ENCODE results near the gene EVA1B. TPM values are rescaled to one million over a fixed set of nuclear protein-coding genes. Genes with fewer than 3 reads are reported as not detected.
A peak's percentile ranks its signal among the peaks of the same experiment; 100 is the strongest.

Gene EVA1B
- total and polyA plus RNA-seq, 2 donors (not counting 1 experiment from before 2014, with no cell fraction given), result 0.67 to 2.9 TPM

DNA sequence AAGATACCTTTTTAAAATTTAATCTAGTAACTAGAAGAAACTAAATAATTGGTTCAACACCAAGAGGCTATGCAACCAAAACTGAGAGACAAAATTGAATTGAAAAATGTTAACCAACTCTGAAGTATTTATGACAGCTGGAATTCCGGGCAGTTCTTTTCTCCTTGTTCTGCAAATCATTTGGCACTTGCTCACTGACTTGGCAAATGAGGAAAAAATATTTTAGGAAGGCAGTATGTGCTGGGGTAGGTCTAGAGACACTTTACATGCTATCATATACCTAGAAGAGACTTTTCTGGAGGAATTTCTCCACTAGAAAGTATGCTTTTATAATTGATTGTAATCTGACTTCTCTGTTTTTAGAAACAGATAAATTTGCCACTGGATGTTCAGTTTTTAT is 39.4 kb downstream of the EVA1B start:
- H2AFZ ChIP-seq (ENCODE audit: insufficient read depth, low read depth, low read length, poor library complexity, severe bottlenecking), result no peak overlapping the region
- Mint-ChIP-seq H3K4me1 (peaks cover 16% of the 10 kb centered on the region), H3K9me3 (ENCODE audit: insufficient read depth) (no peaks in the 10 kb centered on the region), H3K27me3 (no peaks in the 10 kb centered on the region), H3K27ac (no peak overlapping the region), H3K4me3 (no peak overlapping the region)
- no peaks in the 10 kb centered on the region for H3K27me3 ChIP-seq (replicated peaks in 1 of 4; ENCODE audit: control extremely low read depth in 1 of 4, control insufficient read depth in 3 of 4, insufficient read depth in 4 of 4, low read length in 3 of 4)
- H3K4me2 ChIP-seq (replicated peaks; ENCODE audit: low read depth, low read length, poor library complexity, severe bottlenecking), result no peak overlapping the region
- H3K27ac ChIP-seq (ENCODE audit: low read length in 2 of 2), result peak overlapping the region in 1 of 2 donors; percentile 8
- TF ChIP-seq EZH2 (IDR thresholded peaks at IDR 0.05; ENCODE audit: borderline replicate concordance, insufficient read depth, low read depth, low read length, poor library complexity, severe bottlenecking) (no peak), CTCF (IDR thresholded peaks at IDR 0.05) (no peak)
- 100% methylated on average over 1 of the region's 1 CpG for WGBS (ENCODE audit: insufficient coverage)
- ChIA-PET POLR2A (no interaction called here), CTCF (interaction anchor here (1.1 to 2.3 kb wide), 3 partner anchors 29 to 189 kb away, joined by 3 to 19 read pairs (median 4); partner anchors contain the start of gene TRAPPC3)
- peaks cover 24% of the 10 kb centered on the region for H4K20me1 ChIP-seq (ENCODE audit: control insufficient read depth, insufficient read depth, low read length, poor library complexity, severe bottlenecking)
- no peaks in the 10 kb centered on the region for H3K4me1 ChIP-seq (ENCODE audit: control insufficient read depth in 2 of 2, insufficient read depth in 2 of 2, low read length in 2 of 2)
- H3K79me2 ChIP-seq (ENCODE audit: control insufficient read depth, insufficient read depth, low read length), result peaks cover 46% of the 10 kb centered on the region
- no peak overlapping the region for H3K9ac ChIP-seq (ENCODE audit: low read length)
- H3K9me3 ChIP-seq (ENCODE audit: control extremely low read depth in 1 of 3, control insufficient read depth in 2 of 3, insufficient read depth in 1 of 3, low read length in 2 of 3), result no peaks in the 10 kb centered on the region
- H3K4me3 ChIP-seq (ENCODE audit: control extremely low read depth in 1 of 5, extremely low read depth in 1 of 5, insufficient read depth in 1 of 5, low read depth in 2 of 5, low read length in 4 of 5), result no peak overlapping the region
- intact Hi-C loops (cut with micrococcal nuclease), result no loop called here
- DNase-seq (no peak), ATAC-seq (ENCODE audit: low read depth) (no peak)
- H3K36me3 ChIP-seq (replicated peaks in 1 of 2; ENCODE audit: control extremely low read depth in 1 of 2, control insufficient read depth in 1 of 2, extremely low read depth in 1 of 2, insufficient read depth in 2 of 2, low read length in 1 of 2), result peaks cover 22 to 63% of the 10 kb centered on the region in 2 experiments

DNA sequence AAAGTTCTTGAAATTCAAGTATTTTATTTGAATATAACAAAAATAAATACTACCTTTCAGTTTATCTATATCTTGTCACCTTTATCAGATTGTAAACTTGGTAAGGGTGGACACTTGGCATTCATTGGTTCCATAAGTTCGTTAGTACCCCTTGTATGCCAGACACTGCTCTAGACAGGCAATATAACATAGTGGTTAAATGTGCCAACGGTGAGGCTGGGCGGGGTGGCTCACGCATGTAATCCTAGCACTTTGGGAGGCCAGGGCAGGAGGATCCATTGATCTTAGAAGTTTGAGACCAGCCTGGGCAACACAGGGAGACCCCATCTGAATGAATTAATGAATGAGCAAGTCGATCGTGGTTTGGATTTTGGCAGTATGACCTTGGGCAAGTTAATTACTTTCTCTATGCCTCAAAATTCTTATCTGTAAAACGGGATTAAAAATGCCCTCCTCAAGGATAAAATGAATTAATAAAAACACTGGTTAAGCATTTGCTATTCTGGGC is 43.6 kb downstream of the EVA1B start:
- no peaks in the 10 kb centered on the region for H3K27me3 ChIP-seq (replicated peaks in 1 of 4; ENCODE audit: control extremely low read depth in 1 of 4, control insufficient read depth in 3 of 4, insufficient read depth in 4 of 4, low read length in 3 of 4)
- H3K27ac ChIP-seq (ENCODE audit: low read length in 2 of 2), result peak overlapping the region in 1 of 2 donors; percentile 48
- POLR2A ChIA-PET, result no interaction called here
- no peak for DNase-seq
- intact Hi-C loops (cut with micrococcal nuclease), result no loop called here
- peaks cover 7% of the 10 kb centered on the region for H4K20me1 ChIP-seq (ENCODE audit: control insufficient read depth, insufficient read depth, low read length, poor library complexity, severe bottlenecking)
- H3K9ac ChIP-seq (ENCODE audit: low read length), result no peak overlapping the region
- Mint-ChIP-seq H3K27ac (peak overlapping the region; percentile 48), H3K4me1 (peaks cover 9% of the 10 kb centered on the region), H3K4me3 (no peak overlapping the region), H3K9me3 (ENCODE audit: insufficient read depth) (no peaks in the 10 kb centered on the region), H3K27me3 (no peaks in the 10 kb centered on the region)
- peaks cover 48% of the 10 kb centered on the region for H3K79me2 ChIP-seq (ENCODE audit: control insufficient read depth, insufficient read depth, low read length)
- H3K4me1 ChIP-seq (ENCODE audit: control insufficient read depth in 2 of 2, insufficient read depth in 2 of 2, low read length in 2 of 2), result no peaks in the 10 kb centered on the region
- H2AFZ ChIP-seq (ENCODE audit: insufficient read depth, low read depth, low read length, poor library complexity, severe bottlenecking), result no peak overlapping the region
- no peak for ATAC-seq (ENCODE audit: low read depth)
- CTCF ChIA-PET, result interaction anchor here (1.2 to 2.5 kb wide), 4 partner anchors 55 to 180 kb away, joined by 3 to 12 read pairs (median 3); partner anchors contain the start of genes THRAP3 and TRAPPC3
- no peak for TF ChIP-seq EZH2 (IDR thresholded peaks at IDR 0.05; ENCODE audit: borderline replicate concordance, insufficient read depth, low read depth, low read length, poor library complexity, severe bottlenecking)
- TF ChIP-seq CTCF (IDR thresholded peaks at IDR 0.05), result no peak
- H3K4me3 ChIP-seq (ENCODE audit: control extremely low read depth in 1 of 5, extremely low read depth in 1 of 5, insufficient read depth in 1 of 5, low read depth in 2 of 5, low read length in 4 of 5), result no peak overlapping the region
- peaks cover 9 to 33% of the 10 kb centered on the region in 2 experiments for H3K36me3 ChIP-seq (replicated peaks in 1 of 2; ENCODE audit: control extremely low read depth in 1 of 2, control insufficient read depth in 1 of 2, extremely low read depth in 1 of 2, insufficient read depth in 2 of 2, low read length in 1 of 2)
- H3K9me3 ChIP-seq (ENCODE audit: control extremely low read depth in 1 of 3, control insufficient read depth in 2 of 3, insufficient read depth in 1 of 3, low read length in 2 of 3), result no peaks in the 10 kb centered on the region
- WGBS (ENCODE audit: insufficient coverage), result 94% methylated on average over 3 of the region's 7 CpGs
- no peak overlapping the region for H3K4me2 ChIP-seq (replicated peaks; ENCODE audit: low read depth, low read length, poor library complexity, severe bottlenecking)

All from B cell (primary cell).